Peyer's patch (tissue), 4 donors: ENCODE measurements around the gene FAM204A. TPM values are rescaled to one million over a fixed set of nuclear protein-coding genes. Genes with fewer than 3 reads are reported as not detected.

Experiments
- DNase-seq, 3 donors: peaks; one replicate each; pipeline ENCODE4 v3.0.0-alpha.2; 2017 to 2019
- H3K27ac ChIP-seq, 4 donors: fragments of 200-600 bp; sonication (generic); one replicate each; pipeline ENCODE4 v1.5.1; 2016 to 2019
- H3K27me3 ChIP-seq, 2 donors: fragments of 200-600 bp; sonication (generic); one replicate each; pipeline ENCODE4 v1.5.1; 2019
- H3K36me3 ChIP-seq, 3 donors: fragments of 200-600 bp; sonication (generic); one replicate each; pipeline ENCODE4 v1.5.1; 2016 to 2019
- H3K4me1 ChIP-seq, 4 donors: fragments of 200-600 bp; sonication (generic); one replicate each; pipeline ENCODE4 v1.5.1; 2016 to 2019
- H3K4me3 ChIP-seq, 4 donors: fragments of 200-600 bp; sonication (generic); 1 replicate in 3 of 4; 2 replicates in 1 of 4; pipeline ENCODE4 v1.5.1; 2016 to 2019; ENCODE audit warnings: mild to moderate bottlenecking in 1 of 4
- H3K9me3 ChIP-seq, 4 donors: fragments of 200-600 bp; sonication (generic); one replicate each; pipeline ENCODE4 v1.5.1; 2016 to 2019; ENCODE audit warnings: mild to moderate bottlenecking in 1 of 4
- CTCF ChIP-seq, 6 experiments: fragments of 450-650 bp in 4 of 6; fragments of 200-600 bp in 2 of 6; sonication (generic) in 1 of 6; IDR thresholded peaks; one replicate each; pipeline ENCODE4 v1.5.1; 2017 to 2019; ENCODE audit warnings: antibody characterized with exemption in 6 of 6, mild to moderate bottlenecking in 3 of 6, moderate library complexity in 1 of 6
- POLR2A ChIP-seq, 2 donors: fragments of 450-650 bp; IDR thresholded peaks; one replicate each; pipeline ENCODE4 v1.5.1; 2017; ENCODE audit warnings: antibody characterized with exemption in 2 of 2, mild to moderate bottlenecking in 2 of 2, moderate library complexity in 2 of 2
- total RNA-seq, 4 donors: library from RNA; depleted of rRNA; stranded (reverse); fragments of >200 nt; gene quantifications; one replicate each; pipeline ENCODE4 v1.1.0, GENCODE V29; 2016

The FAM204A gene
- total RNA-seq, 4 donors from 2014 or later, result 18.4 to 68.5 (median 23.8) TPM

- Histone ChIP-seq H3K27me3 (no peaks in the 10 kb centered on the region), H3K27ac (no peak overlapping the region), H3K9me3 (no peaks in the 10 kb centered on the region), H3K36me3 (peaks cover 0 to 32% (median 0%) of the 10 kb centered on the region in 3 donors), H3K4me1 (no peaks in the 10 kb centered on the region), H3K4me3 (no peak overlapping the region)
- DNase-seq, result no peak
- TF ChIP-seq POLR2A (IDR thresholded peaks at IDR 0.05) (no peak), CTCF (IDR thresholded peaks at IDR 0.05) (no peak)
These were observed 27.2 kb downstream of the FAM204A start for GRCh38 chr10:118314882-118315281.

- peaks cover 0 to 42% (median 0%) of the 10 kb centered on the region in 3 donors for H3K36me3 ChIP-seq
- no peaks in the 10 kb centered on the region for H3K9me3 ChIP-seq
- DNase-seq, result no peak
- no peaks in the 10 kb centered on the region for H3K4me1 ChIP-seq
- no peak for TF ChIP-seq CTCF (IDR thresholded peaks at IDR 0.05)
- no peak for TF ChIP-seq POLR2A (IDR thresholded peaks at IDR 0.05)
- no peak overlapping the region for H3K4me3 ChIP-seq
- peak overlapping the region in 1 of 4 donors; percentile 18 for H3K27ac ChIP-seq
- no peaks in the 10 kb centered on the region for H3K27me3 ChIP-seq
These were observed 30.6 kb downstream of the FAM204A start for GRCh38 chr10:118311505-118311904.

GRCh38 chr10:118310822-118311221 lies 31.3 kb downstream of the FAM204A start:
- TF ChIP-seq CTCF (IDR thresholded peaks at IDR 0.05) (no peak), POLR2A (IDR thresholded peaks at IDR 0.05) (no peak)

GRCh38 chr10:118309911-118310310 lies 32.2 kb downstream of the FAM204A start:
- H3K4me1 ChIP-seq, result peaks cover 0 to 6% (median 0%) of the 10 kb centered on the region in 4 donors

More at GRCh38 chr10:118310822-118311221, 31.3 kb downstream of the FAM204A start:
- H3K4me1 ChIP-seq, result peaks cover 0 to 4% (median 0%) of the 10 kb centered on the region in 4 donors
- H3K36me3 ChIP-seq, result peaks cover 0 to 42% (median 0%) of the 10 kb centered on the region in 3 donors
- H3K27me3 ChIP-seq, result no peaks in the 10 kb centered on the region
- no peak overlapping the region for H3K4me3 ChIP-seq
- DNase-seq, result no peak
- H3K27ac ChIP-seq, result peak overlapping the region in 1 of 4 donors; percentile 28
- no peaks in the 10 kb centered on the region for H3K9me3 ChIP-seq

GRCh38 chr10:118308664-118309063 lies 33.5 kb downstream of the FAM204A start:
- Histone ChIP-seq H3K36me3 (peaks cover 0 to 37% (median 0%) of the 10 kb centered on the region in 3 donors), H3K4me3 (no peak overlapping the region), H3K27ac (peak overlapping the region in 1 of 4 donors; percentile 2), H3K9me3 (no peaks in the 10 kb centered on the region), H3K4me1 (peaks cover 0 to 6% (median 0%) of the 10 kb centered on the region in 4 donors), H3K27me3 (no peaks in the 10 kb centered on the region)
- DNase-seq, result no peak
- no peak for TF ChIP-seq POLR2A (IDR thresholded peaks at IDR 0.05)
- TF ChIP-seq CTCF (IDR thresholded peaks at IDR 0.05), result no peak

More at GRCh38 chr10:118309911-118310310, 32.2 kb downstream of the FAM204A start:
- H3K27ac ChIP-seq, result peak overlapping the region in 1 of 4 donors; percentile 28
- H3K9me3 ChIP-seq, result no peaks in the 10 kb centered on the region
- H3K36me3 ChIP-seq, result peaks cover 0 to 42% (median 0%) of the 10 kb centered on the region in 3 donors
- DNase-seq, result no peak
- TF ChIP-seq CTCF (IDR thresholded peaks at IDR 0.05) (no peak), POLR2A (IDR thresholded peaks at IDR 0.05) (no peak)
- no peak overlapping the region for H3K4me3 ChIP-seq
- H3K27me3 ChIP-seq, result no peaks in the 10 kb centered on the region
